Glomerular visceral epithelial cell (primary cell): ENCODE data around the gene EPS15.

Experiments used
- DNase-seq: peaks from one replicate; pipeline ENCODE4 v3.0.0-alpha.2; 2016; ENCODE audit errors: extremely low spot score

EPS15 gene

DNA sequence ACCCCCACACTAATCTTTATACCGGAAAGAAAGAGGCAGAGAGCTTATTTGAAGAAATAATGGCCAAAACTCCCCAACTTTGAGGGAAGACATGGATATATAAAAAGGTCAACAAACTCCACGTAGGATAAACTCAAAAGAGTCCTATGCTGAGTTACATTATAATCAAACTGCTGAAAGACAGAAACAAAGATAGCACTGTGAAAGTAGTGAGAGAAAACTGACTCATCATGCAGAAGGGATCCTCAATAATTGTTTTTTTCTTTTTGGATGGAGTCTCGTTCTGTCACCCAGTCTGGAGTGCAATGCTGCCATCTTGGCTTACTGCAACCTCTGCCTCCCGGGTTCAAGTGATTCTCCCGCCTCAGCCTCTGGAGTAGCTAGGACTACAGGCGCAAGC is 140.2 kb downstream of the EPS15 start:
- DNase-seq: no peak

DNA sequence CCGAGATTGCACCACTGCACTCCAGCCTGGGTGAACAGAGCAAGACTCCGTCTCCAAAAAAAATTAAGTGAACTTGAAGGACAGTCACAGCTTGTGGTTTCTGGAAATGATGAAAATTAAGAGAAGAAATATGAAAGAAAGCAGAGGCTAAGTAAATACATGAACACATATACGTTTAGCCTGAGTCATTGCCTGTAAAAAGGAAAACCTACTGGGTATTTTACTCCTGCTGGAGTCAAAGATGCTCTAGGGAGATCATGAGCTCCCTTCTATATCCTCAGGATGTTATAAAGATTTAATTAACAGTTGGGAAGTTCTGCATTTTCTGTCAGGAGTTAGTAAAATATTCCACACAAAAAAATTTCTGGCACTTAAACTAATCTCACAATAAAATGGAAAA is 145.2 kb downstream of the EPS15 start:
- no peak for DNase-seq

DNA sequence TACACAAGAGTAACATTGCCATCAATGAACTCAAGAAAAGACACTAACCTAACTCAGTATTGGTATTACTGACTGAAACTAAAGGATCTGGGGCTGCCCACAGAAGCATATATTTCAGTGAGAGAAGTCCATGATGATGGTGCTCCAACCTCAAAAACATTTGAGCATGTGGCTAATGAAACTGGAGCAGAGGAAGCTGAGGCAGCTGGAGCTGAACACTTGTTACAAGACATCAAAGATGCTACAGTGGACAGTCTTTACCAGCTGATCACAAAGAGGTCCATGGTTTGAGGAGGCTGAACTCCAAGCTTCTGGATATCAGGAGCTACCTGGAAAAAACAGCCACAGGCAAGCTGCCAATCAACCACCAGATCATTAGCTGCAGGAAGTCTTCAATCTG is 146.5 kb downstream of the EPS15 start:
- no peak for DNase-seq

DNA sequence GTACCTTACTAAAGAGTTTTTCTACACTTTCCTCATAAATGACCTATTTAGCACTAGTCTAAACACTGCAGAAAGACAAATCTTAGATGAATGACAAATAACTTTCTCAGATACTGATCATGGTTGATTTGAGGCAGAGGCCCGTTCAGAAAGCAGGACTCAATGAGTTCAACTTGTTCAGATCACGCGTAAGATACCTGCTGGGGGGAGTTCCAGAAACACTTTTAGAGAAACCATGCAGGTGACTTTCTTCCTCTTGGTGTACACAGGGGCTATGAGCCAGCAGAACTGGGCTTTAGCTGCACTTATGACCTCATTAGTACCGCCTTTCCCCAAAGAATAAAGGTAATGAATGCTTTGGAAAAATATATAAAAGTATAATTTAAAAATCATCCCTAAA is 149.9 kb downstream of the EPS15 start:
- no peak for DNase-seq

DNA sequence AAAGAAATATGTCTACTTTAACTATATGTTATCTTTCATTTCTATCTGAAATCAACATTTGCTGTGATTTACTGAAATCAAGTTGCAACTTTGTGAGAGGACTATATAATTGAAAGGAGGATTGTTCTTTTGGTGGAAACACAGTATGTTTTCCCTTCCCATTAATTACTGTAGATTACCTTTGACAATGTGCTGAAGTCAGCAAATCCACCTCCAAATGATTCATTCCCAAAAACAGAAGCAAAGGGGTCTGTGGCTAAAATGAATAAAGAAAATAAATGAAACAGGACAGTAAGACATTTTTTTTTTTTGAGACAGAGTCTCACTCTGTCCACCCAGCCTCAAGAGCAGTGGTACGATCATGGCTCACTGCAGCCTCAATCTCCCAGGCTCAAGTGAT is 153.3 kb downstream of the EPS15 start:
- no peak for DNase-seq

DNA sequence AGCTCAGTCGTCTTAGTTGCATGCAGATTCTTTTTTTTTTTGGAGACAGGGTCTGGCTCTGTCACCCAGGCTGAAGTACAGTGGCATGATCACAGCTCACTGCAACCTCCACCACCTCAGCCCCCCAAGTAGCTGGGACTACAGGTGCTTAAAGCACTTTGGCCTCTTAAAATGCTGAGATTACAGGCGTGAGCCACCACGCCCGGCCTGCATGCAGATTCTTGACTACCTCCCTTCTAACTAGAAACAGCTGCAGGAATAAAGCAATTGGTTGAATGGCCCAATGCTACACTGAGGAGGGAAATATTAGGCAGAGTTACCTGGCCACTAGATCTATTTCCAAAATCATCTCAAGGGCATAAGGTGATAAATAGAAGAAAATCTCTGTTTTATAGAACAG is 159.2 kb downstream of the EPS15 start:
- no peak for DNase-seq

DNA sequence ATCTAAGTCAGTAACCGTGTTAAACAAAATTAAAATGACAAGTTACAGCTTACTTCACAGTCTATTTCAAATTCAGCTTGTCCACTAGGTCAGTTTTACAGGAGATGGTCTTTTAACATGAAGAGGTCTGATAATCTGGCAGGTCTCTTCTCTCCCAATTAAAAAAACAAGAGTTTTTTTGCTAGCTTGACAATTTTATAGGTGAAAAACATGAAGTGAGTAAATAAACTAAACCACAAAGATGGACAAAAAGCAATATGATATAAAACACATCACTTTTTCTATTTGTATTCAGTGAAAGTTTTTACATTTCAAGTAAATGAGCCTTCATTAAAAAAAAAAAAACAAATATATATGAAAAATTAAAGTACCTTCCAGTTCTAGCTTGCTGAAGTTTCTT is 163.7 kb downstream of the EPS15 start:
- DNase-seq: no peak

DNA sequence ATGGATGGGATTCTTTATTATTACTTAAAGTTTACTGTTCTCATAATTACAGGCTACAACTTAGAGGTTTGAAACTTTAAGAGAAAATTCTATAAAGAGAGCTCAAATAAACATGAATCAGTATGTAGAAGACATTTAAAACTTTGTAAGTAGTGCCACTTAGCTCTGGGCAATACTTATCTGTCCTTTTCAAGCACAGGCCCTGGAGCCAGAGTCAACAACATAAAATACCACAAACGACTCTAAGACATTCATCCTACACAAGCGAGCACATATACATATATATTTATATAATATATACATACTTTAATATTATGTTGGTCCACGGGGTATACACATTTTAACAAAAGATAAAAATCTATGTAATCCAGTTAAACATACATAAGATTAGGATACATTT is 164.7 kb downstream of the EPS15 start:
- DNase-seq: no peak

DNA sequence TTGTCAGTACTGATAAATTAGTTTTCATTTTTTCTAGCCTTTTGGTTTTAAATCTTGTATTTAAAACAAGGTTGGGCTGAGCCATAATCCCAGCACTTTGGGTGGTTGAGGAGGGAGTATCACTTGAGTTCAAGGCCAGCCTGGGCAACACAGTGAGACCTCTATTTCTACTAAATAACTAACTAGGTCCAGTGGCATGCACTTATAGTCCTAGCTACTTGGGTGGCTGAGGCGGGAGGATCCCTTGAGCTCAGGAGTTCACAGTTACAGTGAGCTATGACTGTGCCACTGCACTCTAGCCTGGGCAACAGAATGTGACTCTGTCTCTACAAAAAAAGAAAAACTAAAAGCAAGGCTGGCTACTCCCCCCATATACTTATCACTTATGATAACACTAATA is 167.2 kb downstream of the EPS15 start:
- DNase-seq: no peak

DNA sequence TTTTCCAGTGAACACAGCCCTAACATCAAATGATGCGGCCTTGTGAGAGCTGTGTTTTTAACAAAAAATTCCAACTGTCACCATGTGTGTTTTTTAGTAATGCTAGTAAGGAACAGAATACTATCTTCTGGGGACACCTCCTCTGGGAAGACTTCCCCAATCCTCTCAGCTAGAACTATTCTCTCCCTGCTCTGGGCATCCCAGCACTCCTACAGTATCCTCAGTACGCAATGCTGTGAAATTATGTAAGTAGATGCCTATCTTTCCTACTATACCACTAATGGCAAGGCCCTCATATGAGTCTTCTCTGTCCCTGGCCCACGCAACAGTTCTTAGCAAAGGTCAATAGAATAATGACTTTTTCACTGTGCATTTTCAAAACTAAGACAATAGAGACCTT is 169.2 kb downstream of the EPS15 start:
- DNase-seq: no peak

DNA sequence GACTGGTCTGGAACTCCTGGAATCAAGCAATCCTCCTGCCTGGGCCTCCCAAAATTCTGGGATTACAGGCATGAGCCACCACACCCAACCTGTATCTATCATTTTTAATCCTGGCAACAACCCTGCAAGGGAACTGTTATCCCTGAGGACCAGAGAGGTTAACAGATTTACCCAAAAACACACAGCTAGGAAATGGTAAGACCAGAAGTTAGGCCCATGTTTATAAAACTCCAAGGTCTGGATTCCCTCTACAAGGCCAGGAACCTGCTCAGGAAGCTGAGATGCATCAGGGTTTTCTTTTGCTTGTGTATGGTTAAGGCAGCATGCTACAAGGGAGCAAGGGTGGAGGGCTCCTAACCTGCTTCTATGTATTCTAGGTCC is 170.9 kb downstream of the EPS15 start:
- DNase-seq: no peak

DNA sequence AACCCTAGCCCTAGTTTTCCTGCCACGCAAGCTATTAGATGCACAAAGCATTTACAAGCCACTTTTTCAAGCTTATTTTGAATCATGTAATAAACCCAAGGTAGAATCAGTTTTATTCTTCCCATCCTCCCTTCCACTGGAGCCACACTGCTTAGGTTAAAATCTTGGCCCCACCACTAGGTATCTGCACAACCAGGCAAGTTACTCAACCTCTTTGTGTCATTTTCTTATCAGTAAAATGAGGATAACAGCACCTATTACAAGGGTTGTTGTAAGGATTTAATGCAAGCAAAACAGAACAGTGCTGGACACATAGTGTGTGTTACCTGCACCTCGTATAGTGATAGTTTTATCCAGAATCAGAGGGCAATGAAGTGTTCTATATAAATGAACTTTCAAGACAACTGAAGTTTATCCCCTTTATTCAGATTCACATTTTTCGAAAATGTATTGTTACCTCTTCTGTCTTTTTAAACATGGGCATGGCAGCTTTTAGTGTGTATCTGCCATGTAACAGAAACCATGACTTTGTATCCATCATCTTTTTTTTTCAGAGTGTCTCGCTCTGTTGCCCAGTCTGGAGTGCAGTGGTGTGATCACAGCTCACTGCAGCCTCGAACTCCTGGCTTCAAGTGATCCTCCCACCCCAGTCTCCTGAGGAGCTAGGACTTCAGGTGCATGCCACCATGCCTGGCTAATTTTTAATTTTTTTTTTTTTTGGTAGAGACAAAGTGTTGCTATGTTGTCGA is 171.5 kb downstream of the EPS15 start:
- DNase-seq: no peak

DNA sequence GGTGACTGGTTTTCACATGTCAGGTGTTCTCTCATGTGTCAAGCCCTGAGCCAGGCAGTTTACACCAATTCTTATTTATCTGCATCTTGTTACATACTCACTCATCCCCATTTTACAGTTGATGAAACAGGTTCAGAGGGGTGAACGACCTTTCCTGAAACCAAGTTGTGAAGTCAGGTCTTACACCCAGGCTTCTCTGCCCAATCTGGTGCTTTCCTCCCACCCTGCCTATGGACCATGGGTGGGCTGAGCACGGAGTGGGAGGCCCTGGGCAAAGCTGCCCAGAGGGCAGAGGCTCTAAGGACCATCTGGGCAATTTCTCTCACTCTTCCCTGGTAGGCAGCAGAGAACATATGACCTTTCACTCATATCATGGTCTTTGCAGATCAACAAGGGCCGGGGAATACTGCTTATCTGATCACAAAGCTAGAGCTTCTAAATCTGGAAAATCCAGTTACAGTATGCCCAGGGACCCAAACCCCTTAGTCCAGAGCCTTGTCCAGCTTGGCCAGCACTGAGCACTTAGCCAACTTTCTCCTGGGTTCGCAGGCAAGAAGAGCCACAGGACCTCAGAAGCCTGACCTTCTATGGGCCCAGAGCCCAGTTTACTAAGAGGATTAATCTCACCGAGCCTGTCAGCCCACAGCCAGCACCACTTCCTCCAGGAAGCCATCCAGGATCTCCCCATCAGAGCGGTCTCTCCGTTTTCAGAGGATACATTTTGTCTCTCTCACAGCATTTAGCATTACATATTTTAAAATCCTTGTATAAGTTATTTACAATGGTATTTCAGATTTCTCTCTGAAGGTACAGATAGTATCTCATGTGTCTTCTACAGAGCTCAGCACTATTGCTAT is 172.8 kb downstream of the EPS15 start:
- no peak for DNase-seq

DNA sequence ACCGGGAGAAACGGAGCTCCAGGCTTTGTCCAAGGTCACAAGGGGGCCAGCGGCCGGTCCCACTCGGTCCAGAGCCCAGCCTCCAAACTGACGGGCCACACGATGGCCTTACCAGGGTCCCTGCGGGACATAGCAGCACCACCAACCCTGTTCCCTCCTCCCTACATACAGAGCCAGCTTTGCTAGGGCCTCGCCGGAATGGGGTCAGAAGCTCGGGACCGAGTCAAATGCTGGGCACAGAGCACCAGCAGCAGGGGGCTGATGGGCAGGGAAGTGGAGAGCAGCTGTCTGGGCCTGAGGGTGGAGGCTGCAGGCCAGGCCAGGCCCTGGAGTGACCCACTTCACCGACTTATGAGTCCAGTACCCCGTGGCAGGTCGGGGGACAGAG is 173.8 kb downstream of the EPS15 start:
- DNase-seq: no peak

DNA sequence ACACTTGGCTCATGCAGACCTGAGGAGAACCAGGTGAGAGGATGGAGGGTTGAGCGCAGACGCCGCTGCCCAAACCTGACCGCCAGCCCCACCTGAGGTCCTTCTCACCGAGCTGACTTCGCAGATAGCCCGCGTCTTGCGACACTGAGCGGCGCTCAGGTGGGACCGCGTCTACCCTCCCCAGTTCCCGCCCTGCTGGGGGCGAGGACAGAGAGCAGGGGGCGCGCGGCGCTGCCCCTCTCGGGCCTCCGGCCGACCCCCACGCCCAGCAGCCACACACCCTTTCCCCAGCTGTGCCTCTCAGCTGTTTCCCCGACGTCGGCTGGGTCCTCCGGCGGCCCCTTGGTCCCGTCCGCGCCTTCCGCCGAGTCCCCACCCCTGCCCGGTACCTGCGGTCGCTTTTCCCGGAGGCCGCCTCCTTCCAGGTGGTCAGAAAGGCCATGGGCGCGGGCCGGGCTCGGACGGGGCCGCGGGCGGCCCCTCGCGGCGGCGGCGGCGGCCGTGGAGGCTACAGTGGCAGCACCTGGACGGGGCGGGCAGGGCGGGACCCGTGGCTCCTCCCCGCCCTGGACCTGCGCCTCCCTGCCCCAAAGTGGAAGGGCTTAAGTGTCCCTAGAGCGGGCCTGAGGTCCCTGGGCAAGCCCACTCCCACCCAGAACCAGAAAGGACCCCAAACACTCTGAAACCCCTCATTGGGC is 174.3 kb downstream of the EPS15 start:
- DNase-seq: no peak

DNA sequence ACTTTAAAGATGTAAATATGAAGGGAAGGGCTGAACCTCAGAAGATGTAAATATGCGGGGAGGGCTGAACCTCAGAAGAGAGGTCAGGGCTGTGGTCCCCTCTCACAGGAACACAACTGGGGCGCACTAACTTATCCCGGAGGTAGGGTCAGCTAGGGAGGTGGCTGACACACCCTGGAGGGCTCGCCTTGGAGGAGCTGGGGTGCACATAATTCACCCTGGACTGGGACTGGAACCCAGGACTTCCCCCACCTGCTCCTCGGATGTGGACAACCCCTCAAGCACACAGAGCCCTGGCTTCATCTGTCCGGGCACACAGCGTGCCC is 174.8 kb downstream of the EPS15 start:
- DNase-seq: no peak

DNA sequence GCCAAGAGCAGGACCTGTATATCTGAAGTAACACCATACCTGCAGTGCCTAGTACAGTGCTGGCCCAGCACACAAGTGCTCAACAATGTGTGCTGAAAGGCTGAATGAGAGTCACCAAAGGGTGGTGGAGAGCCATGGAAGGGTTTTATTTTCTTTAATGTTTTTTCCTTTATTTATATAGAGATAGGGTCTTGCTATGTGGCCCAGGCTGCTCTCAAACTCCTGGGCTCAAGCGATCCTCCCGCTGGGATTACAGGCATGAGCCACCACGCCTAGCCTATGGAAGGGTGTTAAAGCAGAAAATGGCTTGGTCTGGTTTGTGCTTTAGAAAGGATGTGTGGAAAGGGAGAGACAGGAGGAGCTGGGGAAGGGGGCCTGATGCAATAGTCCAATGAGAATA is 175.4 kb downstream of the EPS15 start:
- DNase-seq: no peak

DNA sequence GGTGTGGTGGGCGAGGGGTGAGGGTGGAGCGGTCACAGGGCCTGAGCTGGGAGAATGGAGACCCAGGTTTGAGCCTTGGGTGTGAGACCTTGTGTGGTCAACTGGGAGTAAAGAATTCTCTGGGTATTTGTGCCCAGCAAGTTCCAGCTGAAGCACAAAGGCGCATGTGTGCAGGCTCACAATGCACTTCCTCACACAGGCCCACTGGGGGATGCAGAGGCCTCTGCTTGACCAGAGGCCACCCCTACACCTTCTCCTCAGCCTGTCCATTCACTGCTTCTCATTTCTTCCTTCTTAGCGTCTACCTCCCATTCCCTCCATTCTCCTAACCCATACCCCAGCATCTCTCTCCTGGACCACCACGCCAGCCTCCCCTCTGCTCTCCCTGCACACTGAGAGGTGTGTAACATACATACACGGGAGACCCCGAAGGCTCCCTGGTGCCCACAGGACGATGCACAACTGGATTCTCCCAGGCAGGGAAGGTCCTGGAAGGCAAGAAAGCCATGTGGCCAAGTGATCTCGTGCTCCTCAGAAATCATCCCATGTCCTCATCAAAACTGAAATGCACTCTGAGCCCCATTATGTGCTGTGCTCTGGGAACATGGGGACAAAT is 176.4 kb downstream of the EPS15 start:
- no peak for DNase-seq

DNA sequence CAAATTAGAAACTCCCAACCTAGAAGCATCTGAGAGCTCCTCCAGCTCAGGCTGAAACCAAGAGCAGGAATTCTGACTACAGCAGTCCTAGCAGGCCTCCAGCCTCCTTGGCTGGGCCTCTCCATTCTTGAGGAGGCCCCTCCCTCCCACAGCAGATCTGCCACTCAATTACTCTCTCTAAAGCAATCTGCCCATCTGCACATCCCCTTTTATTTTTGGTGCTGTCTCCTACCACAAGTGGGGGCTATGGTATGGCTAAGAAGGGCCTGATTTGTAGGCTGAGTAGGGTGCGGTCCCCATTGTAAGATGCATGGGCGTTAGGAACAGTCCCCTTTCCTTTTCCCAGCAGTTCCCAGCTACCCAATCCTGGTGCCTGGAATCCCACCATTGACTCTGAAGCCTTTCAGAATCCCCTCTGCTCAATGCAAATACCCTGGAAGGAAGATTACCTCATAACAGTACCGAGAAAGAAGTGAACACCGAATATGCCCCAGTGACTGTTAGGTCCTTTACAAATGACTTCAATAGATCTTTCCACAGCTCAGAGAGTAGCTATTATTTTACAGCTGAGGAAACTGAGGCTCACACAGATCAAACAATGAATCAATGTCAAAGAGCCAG is 177.1 kb downstream of the EPS15 start:
- DNase-seq: no peak

DNA sequence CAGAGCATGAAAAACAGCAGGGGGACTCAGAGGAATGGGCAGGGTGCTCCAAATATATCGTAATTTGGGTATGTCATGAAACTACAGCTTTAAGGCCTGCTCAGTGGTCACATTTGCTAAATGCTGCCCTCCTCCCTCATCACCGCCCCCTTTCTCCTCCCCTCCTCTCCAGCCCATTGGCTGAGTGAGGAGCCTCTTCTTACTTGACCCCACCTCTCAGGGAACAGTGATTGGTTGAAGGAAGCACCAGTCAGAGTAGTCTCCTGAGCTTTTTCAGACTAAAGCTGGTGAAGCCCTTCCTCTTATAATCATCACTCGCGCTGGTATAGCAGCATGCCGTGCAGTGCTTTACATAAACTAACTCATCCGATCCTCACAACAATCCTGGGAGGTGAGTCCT is 178.7 kb downstream of the EPS15 start:
- DNase-seq: no peak

DNA sequence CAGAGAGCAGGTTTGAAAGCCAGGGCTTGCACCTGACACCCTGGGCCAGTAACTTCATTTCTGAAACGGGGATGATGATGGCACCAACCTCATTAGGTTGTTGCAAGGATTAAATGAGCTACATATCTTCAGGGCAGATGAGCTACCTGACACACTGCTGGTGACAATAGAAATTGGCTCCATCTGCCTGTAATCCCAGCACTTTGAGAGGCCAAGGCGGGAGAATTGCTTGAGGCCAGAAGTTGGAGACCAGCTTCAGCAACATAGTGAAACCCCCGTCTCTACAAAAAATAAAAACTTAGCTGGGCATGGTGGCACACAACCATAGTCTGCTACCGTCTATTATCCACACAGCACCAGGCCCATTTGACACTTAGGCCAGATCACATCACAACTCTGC is 182.4 kb downstream of the EPS15 start:
- no peak for DNase-seq

DNA sequence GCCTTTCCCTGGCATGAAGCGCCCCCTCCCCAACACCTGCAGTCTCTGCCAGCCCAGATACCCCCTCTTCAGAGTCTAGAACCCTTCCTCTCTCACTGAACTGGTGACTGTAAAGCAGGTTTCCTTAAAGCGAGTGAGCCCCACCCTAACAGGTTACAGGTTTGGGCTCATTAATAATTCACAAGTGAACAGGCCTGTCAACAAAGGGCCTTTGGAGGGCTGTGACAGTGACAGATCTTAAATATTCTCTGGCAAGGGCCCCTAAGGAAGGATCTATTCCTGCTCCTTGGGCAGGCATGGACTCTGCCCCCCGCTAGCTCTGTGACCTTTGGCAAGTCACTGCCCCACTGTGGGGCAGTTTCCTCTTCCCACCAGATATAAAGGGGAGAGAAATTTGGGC is 183.1 kb downstream of the EPS15 start:
- DNase-seq: no peak
